GM10248 (cell line): Measurements from ENCODE around the gene ADGB.
"Not testable (repeated sequence)": the region's sequence is repeated elsewhere in the genome, so short reads cannot be mapped to it uniquely, and the experiment has no call there.

Experiments
- CTCF ChIA-PET: fragments of 300-600 bp; sonication (Branson Sonifier 250); formaldehyde crosslinking; extraction: SDS; loops from one replicate; lab custom pipeline; 2021; ENCODE audit warnings: antibody characterized with exemption; lab: Yijun Ruan, JAX
- POLR2A ChIA-PET: fragments of 350-650 bp; sonication (Branson Sonifier 250); formaldehyde crosslinking; extraction: SDS; loops from one replicate; lab custom pipeline; 2020; ENCODE audit warnings: antibody characterized with exemption; lab: Yijun Ruan, JAX
- DNase-seq: peaks from one replicate; pipeline ENCODE4 v3.0.0; 2012; ENCODE audit errors: extremely low spot score
- CTCF ChIP-seq: IDR thresholded peaks from 2 replicates; pipeline ENCODE4 v1.5.1; 2012; ENCODE audit warnings: mild to moderate bottlenecking, low read depth; ENCODE audit errors: extremely low read depth, missing control alignments, control extremely low read depth

The ADGB gene

GRCh38 chr6:146775220-146775619, 176.4 kb downstream of the ADGB start:
- DNase-seq: no peak
- POLR2A ChIA-PET: no interaction called here
- CTCF ChIA-PET: interaction anchor here (2.7 kb wide), 1 partner anchor 11 kb away, joined by 8 read pairs; no protein-coding TSS in a partner anchor
- TF ChIP-seq CTCF: no peak

- no peak for TF ChIP-seq CTCF
- DNase-seq: no peak
- POLR2A ChIA-PET: no interaction called here
- CTCF ChIA-PET: interaction anchor here (1.2 kb wide), 1 partner anchor 11 kb away, joined by 3 read pairs; no protein-coding TSS in a partner anchor
Observed at GRCh38 chr6:146781836-146782235, 183.1 kb downstream of the ADGB start.

- POLR2A ChIA-PET: no interaction called here
- DNase-seq: no peak
- CTCF ChIA-PET: interaction anchor here (0.7 to 2.9 kb wide), 5 partner anchors 8 to 22 kb away, joined by 3 to 8 read pairs (median 3); no protein-coding TSS in a partner anchor
- peak; percentile 43 for TF ChIP-seq CTCF
Observed at GRCh38 chr6:146785001-146785585, 186.3 kb downstream of the ADGB start.

GRCh38 chr6:146787876-146788508, 189.2 kb downstream of the ADGB start:
- no peak for TF ChIP-seq CTCF
- no peak for DNase-seq
- ChIA-PET POLR2A (no interaction called here), CTCF (interaction anchor here (1.1 to 2.9 kb wide), 2 partner anchors 11 to 18 kb away, joined by 3 to 8 read pairs; no protein-coding TSS in a partner anchor)

GRCh38 chr6:146790561-146791091, 191.9 kb downstream of the ADGB start:
- TF ChIP-seq CTCF: no peak
- POLR2A ChIA-PET: no interaction called here
- CTCF ChIA-PET: no interaction called here
- DNase-seq: no peak

GRCh38 chr6:146791930-146792329, 193.2 kb downstream of the ADGB start:
- CTCF ChIA-PET: interaction anchor here (0.9 kb wide), 1 partner anchor 11 kb away, joined by 3 read pairs; no protein-coding TSS in a partner anchor

GRCh38 chr6:146793218-146793617, 194.4 kb downstream of the ADGB start:
- CTCF ChIA-PET: interaction anchor here (1.1 kb wide), 1 partner anchor 11 kb away, joined by 3 read pairs; no protein-coding TSS in a partner anchor
- DNase-seq, POLR2A ChIA-PET: not testable (repeated sequence)

More at GRCh38 chr6:146791930-146792329, 193.2 kb downstream of the ADGB start:
- no peak for TF ChIP-seq CTCF
- no peak for DNase-seq
- POLR2A ChIA-PET: no interaction called here
